GM18505 (cell line): ENCODE data around the gene PDE4A.
"Not testable (repeated sequence)": the region's sequence is repeated elsewhere in the genome, so short reads cannot be mapped to it uniquely, and the experiment has no call there.

ENCODE experiments used
- ATAC-seq: cut with Tn5 transposase; IDR thresholded peaks from one replicate; pipeline ENCODE4 v1.9.1; 2021; ENCODE audit not compliant: unreplicated experiment
- POLR2A ChIP-seq: IDR thresholded peaks from 4 replicates; pipeline ENCODE4 v1.6.1; 2011; ENCODE audit warnings: borderline replicate concordance; ENCODE audit not compliant: insufficient read depth, insufficient read length; ENCODE audit errors: extremely low read depth

The PDE4A gene

DNA sequence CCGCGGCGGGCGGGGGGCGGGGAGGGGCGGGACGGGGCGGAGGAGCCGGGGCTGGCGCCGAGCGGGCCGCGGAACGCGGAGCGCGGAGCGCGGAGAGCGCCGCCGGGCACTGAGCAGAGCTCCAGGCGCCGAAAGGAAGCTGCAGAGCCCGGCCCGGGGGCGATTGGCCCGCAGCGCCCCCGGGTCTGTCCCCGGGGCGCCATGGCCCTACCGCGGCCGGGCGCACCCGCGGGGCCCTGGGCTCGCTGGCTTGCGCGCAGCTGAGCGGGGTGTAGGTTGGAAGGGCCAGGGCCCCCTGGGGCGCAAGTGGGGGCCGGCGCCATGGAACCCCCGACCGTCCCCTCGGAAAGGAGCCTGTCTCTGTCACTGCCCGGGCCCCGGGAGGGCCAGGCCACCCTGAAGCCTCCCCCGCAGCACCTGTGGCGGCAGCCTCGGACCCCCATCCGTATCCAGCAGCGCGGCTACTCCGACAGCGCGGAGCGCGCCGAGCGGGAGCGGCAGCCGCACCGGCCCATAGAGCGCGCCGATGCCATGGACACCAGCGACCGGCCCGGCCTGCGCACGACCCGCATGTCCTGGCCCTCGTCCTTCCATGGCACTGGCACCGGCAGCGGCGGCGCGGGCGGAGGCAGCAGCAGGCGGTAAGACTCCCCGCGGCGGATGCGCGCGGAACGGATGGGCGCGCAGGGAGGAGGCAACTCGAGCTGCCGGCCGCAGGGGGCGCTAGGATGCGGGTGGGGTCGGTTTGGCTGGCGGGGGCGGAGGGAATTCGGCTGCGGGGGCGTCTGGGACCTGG, at the start of gene PDE4A:
Gene PDE4A (plus strand): TSS at position 95 of the 796 bp plus-strand sequence. CDS start 227 bp downstream, at position 322.
- TF ChIP-seq POLR2A: no peak
- no peak for ATAC-seq

DNA sequence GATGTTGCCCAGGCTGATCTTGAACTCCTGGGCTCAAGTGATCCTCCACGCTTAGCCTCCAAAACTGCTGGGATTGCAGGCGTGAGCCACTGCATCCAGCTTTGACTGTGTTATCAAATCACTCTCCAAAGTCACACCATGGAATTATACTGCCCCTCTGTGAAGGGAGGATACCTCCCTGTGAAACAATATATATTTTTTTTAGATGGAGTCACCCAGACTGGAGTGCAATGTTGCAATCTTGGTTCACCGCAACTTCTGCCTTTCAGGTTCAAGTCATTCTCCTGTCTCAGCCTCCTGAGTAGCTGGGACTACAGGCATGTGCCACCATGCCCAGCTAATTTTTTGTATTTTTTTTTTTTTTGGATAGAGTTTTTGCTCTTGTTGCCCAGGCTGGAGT, 47.6 kb upstream of the PDE4A start:
- no peak for TF ChIP-seq POLR2A
- no peak for ATAC-seq

DNA sequence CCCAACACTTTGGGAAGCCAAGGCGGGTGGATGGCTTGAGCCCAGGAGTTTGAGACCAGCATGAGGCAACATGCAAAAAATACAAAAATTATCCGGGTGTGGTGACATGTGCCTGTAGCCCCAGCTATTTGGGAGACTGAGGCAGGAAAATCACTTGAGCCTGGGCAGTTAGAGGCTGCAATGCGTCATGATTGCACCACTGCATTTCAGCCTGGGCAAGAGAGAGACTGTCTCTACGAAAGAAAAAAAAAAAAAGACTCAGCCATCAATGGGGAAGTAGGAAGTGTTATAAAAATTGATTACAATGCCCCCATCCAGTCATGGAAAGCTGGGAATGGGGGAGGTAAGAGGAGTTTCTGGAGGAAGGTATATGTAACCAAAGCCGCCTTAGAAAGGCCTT, 45.4 kb upstream of the PDE4A start:
- ATAC-seq: no peak
- no peak for TF ChIP-seq POLR2A

DNA sequence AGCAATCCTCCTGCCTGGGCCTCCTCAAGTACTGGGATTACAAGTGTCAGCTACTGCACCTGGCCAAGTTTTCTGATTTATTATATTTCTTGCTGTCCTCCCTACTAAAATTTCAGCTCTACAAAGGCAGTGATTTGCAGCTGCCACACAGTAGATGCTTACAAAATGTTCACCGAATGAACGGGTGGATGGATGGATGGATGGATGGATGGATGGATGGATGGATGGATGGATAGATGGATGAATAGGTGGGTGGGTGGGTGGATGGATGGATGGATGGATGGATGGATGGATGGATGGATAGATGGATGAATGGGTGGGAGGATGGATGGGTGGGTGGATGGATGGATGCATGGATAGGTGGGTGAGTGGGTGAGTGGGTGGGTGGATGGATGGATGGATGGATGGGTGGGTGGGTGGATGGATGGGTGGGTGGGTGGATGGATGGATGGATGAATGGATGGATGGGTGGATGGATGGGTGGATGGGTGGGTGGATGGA, 43.1 kb upstream of the PDE4A start:
- not testable (repeated sequence) for ATAC-seq

DNA sequence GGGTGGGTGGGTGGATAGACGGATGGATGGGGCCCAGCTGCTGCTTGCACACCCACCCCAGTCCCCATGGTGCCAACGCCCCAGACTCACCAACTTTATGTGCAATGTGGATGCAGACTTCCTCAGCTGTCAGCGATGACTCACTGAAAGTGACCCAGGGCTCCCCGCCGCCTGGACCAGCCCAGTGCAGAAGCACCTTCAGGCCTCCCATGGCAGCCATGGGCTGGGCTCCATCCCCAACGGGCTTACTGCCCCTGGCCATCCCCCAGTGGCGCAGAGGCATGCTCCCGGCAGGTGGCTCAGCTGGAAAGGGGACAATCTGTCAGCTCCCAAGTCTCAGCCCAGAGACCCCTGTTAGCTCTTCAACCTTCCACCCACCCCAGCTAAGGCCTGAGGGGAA, 42.2 kb upstream of the PDE4A start:
- no peak for TF ChIP-seq POLR2A
- ATAC-seq: no peak

DNA sequence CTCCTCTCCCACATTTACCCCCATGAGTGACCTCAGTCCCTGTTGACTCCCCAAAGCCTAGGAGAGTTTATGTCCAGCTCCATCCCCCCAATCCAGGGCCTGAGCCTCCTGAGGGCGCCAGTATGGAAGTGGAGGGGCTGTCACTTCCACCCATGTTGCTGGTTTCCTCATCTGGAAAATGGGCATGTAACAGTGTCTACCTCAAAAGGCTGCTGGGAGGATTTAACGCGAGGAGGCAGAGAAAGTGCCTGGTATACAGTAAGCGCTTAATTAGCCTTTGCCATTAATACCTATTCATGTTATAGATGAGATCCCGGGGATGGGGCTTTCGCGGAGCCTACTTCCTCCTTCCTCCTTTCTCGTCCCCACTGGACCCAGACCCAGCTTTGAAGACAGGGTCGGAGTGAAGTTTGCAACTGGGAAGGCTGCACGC, 40.4 kb upstream of the PDE4A start:
- no peak for TF ChIP-seq POLR2A
- ATAC-seq: no peak

DNA sequence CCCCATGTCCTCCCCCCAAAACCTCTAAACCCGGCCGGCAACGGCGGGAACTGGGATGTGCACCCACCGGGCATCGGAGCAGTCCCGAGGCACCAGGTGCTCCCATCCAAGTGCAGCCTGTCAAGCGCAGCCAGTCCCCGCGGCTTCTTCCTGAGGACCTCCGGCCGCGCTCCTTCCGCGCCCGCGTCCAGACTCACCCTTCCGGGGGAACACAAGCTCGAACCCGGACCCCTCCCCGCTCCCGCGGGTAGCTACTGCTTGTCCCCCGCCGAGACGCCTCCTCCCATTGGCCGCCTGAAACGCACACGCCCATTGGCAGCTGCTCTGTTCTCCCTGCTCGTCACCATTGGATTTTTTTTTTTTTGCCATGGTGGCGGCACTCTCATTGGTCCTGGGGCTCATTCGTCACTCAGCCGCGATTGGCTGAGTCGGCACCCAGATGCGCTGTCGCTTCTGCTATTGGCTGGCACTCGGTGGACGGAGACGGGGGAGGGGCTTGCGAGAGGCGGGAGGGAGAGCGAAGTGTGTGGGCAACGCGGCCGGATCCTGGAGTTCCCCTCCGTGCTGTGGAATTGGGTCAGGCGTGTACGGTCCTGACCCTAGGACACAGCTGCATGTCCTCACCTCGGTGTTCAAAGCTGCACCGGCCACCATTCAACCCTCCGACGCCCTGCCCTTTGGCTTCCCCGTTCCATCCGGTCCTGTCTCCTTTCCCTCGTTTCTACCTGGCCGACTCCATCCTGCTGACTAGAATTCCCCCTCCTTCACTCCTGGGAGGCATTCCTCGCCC, 39.8 kb upstream of the PDE4A start, which contains the start of gene TYK2:
Gene TYK2 (minus strand): TSS at position 260 of the 790 bp plus-strand sequence. CDS start 2,166 bp downstream, outside the sequence.
- TF ChIP-seq POLR2A: peak; percentile 85
- peak; percentile 89 for ATAC-seq

DNA sequence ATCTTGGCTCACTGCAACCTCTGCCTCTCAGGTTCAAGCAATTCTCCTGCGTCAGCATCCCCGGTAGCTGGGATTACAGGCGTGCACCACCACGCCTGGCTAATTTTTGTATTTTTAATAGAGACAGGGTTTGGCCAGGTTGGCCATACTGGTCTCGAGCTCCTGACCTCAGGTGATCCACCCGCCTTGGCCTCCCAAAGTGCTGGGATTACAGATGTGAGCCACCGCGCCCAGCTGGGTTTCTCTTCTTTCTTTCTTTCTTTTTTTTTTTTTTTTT, 37.2 kb upstream of the PDE4A start:
- ATAC-seq: not testable (repeated sequence)

DNA sequence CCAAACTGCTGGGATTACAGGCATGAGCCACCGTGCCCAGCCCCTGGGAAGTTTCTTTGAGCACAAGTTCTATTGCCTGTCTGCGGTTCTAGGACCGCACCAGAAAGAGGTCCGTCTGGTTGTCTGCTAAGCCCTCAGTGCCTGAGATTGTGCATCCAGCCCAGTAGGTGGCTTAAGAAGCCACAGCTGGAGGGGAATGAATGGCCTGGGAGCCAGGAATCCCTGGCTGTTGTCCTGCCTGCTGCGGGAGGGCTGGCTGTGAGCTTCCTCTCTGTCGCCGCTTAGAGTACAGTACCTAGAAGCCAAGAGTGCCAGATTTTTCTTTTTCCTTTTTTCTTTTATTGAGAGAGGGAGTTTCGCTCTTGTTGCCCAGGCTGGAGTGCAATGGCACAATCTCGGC, 35.8 kb upstream of the PDE4A start:
- no peak for TF ChIP-seq POLR2A
- ATAC-seq: no peak

DNA sequence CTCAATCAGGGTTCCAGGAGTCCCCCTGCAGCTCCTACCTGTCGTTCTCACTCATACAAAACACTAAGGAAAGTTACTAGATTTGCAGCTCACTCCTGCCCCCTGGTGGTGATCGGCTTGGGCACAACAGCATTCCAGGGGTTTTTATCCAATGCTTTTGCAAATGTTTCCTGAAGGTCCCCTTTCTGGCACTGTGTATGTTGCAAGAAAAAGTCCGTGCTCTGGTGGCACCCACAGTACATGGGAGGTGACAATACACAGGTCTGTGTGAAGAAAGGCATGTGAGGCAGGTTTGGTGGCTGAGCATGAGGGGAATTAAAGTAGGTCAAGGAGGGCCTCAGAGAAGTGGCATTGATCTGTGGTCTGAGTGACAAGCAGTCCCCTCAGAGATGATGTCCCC, 31.4 kb upstream of the PDE4A start:
- no peak for TF ChIP-seq POLR2A
- ATAC-seq: no peak

DNA sequence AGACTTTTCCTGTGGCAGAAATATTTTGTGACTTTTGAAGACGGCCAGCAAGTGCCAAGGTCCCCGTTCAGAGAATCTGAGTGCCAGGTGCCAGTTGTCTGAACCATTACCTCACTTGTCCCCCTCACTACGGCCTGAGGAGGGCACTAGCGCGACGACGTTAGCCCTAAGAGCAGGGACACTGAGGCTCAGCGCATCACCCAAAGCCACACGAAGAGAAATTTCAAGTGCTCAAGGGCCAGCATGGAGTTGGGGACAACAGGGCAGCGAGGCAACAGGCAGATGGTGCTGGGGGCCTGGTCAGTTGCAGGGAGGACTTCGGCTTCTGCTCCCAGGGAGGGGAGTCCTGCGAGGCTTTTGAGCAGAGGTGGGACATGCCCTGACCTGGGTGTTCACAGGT, 30.5 kb upstream of the PDE4A start:
- no peak for ATAC-seq
- TF ChIP-seq POLR2A: no peak

DNA sequence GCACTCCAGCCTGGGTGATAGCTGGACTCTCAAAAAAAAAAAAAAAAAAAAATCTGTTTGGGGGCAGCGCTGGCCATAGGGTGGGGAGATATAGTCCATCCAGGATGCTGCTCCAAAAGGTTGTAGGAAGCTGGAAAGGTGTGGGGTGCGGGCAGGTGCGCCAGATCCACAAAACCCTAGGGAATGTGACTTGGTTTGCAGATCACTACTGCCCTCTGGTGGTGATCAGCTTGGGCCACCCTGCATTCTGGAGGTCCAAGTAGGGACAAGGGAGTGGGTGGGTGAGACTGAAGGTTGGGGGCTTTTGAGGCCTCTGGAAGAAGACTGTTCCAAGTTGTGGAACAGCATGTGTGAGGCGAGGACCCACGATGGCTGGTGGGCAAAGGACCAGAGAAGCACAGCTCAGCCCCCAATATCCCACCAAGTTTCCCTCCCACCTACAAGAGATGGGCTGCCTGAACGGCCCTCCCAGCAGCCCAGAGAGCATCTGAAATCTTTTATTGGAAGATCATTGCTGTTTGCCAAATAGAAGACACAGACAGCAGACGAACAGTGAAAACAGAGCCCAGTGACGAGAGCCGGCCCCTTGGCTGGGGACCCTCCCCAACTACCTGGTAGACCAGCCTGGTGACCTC, 29.6 kb upstream of the PDE4A start:
- no peak for TF ChIP-seq POLR2A
- no peak for ATAC-seq

DNA sequence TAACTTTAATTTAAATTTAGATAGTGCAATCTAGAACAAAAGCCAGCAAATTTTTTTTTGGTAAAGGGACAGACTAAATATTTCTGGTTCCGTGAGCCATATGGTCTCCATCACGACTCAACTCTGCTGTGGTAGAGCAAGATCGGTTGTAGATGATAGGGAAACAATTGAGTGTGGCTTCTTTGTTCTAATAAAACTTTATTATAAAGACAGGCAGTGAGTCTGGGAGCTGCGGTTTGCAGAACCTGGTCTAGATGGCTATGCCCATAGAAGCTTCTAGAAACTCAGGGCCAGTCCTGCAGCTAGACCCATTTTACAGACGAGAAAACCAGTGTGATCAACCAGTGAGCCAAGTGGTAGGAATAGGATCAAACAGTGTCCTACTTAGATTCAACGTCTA, 28.2 kb upstream of the PDE4A start:
- no peak for ATAC-seq
- no peak for TF ChIP-seq POLR2A

DNA sequence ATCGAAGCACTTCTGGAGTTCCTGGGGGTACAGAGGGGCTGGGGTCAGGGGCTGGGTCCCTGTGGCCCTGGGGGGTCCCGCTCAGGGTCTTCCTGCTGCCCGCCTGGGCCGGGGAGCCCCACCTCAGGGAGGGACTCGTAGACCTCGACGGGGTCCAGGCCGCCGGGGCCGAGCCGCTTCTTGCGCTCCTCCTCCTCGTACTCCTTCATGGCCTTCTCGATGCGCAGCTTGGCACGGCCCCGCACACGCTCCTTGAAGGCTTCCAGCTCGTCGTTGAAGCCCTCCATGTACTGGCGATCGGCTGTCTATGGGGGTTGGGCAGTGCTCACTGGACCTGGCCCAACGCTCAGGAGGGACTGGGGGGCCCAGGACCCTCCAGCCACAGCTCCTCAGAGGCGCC, 27.2 kb upstream of the PDE4A start:
- TF ChIP-seq POLR2A: no peak
- no peak for ATAC-seq
